H1 (cell line): ENCODE results near the gene SOD2.

ENCODE experiments used
- BCL11A ChIP-seq, 2 experiments: IDR thresholded peaks; one replicate each; pipeline ENCODE4 v1.6.1; 2011; ENCODE audit warnings: low read depth in 2 of 2, low read length in 2 of 2, mild to moderate bottlenecking in 2 of 2
- CEBPB ChIP-seq: IDR thresholded peaks from 2 replicates; pipeline ENCODE4 v1.6.1; 2012; ENCODE audit warnings: low read depth, low read length
- EZH2 ChIP-seq: fragments of 200-600 bp; sonication (generic); IDR thresholded peaks from 2 replicates; pipeline ENCODE4 v1.7.1; 2012; ENCODE audit warnings: low read depth, mild to moderate bottlenecking, moderate library complexity, low read length, inconsistent platforms; ENCODE audit not compliant: severe bottlenecking
- HDAC2 ChIP-seq, 2 experiments: fragments of 300-600 bp in 1 of 2; sonication (generic) in 1 of 2; IDR thresholded peaks; 2 replicates each; pipeline ENCODE4 v1.6.1; 2011 to 2012; ENCODE audit warnings: low read depth in 2 of 2, low read length in 2 of 2, mild to moderate bottlenecking in 2 of 2, moderate library complexity in 2 of 2, borderline replicate concordance in 1 of 2, inconsistent platforms in 1 of 2
- HDAC6 ChIP-seq: IDR thresholded peaks from one replicate; pipeline ENCODE4 v1.7.1; 2012; ENCODE audit warnings: low read depth, mild to moderate bottlenecking, inconsistent platforms, low read length, moderate library complexity
- NRF1 ChIP-seq: IDR thresholded peaks from 2 replicates; pipeline ENCODE4 v1.6.1; 2011; ENCODE audit warnings: mild to moderate bottlenecking, low read depth, low read length, improper control_type of control experiment
- POLR2A ChIP-seq, 2 experiments: IDR thresholded peaks; 1 replicate in 1 of 2; 2 replicates in 1 of 2; pipeline ENCODE4 v1.6.1; 2011; ENCODE audit warnings: low read depth in 2 of 2, low read length in 2 of 2, mild to moderate bottlenecking in 2 of 2; ENCODE audit errors: control extremely low read depth in 1 of 2
- POLR2AphosphoS5 ChIP-seq: IDR thresholded peaks from 2 replicates; pipeline ENCODE4 v1.6.1; 2011; ENCODE audit warnings: low read depth, low read length
- SP4 ChIP-seq: IDR thresholded peaks from 2 replicates; pipeline ENCODE4 v1.6.1; 2012; ENCODE audit warnings: low read length, inconsistent platforms
- SUZ12 ChIP-seq: fragments of 200-600 bp; sonication (generic); IDR thresholded peaks from 2 replicates; pipeline ENCODE4 v1.6.1; 2012; ENCODE audit warnings: mild to moderate bottlenecking, inconsistent platforms, low read length, moderate library complexity, mixed read lengths
- TBP ChIP-seq: IDR thresholded peaks from 2 replicates; pipeline ENCODE4 v1.6.1; 2011; ENCODE audit warnings: low read depth, low read length, improper control_type of control experiment
- TF ChIP-seq, protein P1 (sequence below), 3 experiments: IDR thresholded peaks; 1 replicate in 2 of 3; 2 replicates in 1 of 3; pipeline versions ENCODE4 v1.5.1 to v1.6.1; 2011; ENCODE audit warnings: low read length in 3 of 3, mild to moderate bottlenecking in 3 of 3, inconsistent platforms in 2 of 3, low read depth in 1 of 3, moderate library complexity in 1 of 3; ENCODE audit not compliant: insufficient read depth in 1 of 3; ENCODE audit errors: control extremely low read depth in 1 of 3
- TF ChIP-seq, protein P2 (sequence below): IDR thresholded peaks from 2 replicates; pipeline ENCODE4 v1.6.1; 2012; ENCODE audit warnings: inconsistent platforms

DNA sequence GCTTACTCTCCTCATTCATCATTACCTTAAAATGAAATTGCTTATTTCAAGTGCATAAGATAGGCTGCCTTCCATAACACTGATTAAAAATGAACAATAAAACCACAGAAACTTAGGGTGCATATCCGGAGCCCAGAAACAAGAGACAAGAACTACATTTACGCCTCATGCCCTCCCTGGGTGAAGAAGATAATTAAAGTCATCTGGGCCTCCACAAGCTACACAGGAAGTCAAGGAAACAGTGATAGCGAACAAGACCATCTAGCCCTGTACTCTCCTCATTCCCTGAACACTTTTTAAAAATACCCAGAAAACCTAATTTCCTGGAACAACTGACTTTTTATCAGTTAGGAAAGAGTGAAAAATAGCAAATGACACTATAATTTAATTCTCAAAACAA is 6.3 kb downstream of the SOD2 start:
- TF ChIP-seq, protein P1, sequence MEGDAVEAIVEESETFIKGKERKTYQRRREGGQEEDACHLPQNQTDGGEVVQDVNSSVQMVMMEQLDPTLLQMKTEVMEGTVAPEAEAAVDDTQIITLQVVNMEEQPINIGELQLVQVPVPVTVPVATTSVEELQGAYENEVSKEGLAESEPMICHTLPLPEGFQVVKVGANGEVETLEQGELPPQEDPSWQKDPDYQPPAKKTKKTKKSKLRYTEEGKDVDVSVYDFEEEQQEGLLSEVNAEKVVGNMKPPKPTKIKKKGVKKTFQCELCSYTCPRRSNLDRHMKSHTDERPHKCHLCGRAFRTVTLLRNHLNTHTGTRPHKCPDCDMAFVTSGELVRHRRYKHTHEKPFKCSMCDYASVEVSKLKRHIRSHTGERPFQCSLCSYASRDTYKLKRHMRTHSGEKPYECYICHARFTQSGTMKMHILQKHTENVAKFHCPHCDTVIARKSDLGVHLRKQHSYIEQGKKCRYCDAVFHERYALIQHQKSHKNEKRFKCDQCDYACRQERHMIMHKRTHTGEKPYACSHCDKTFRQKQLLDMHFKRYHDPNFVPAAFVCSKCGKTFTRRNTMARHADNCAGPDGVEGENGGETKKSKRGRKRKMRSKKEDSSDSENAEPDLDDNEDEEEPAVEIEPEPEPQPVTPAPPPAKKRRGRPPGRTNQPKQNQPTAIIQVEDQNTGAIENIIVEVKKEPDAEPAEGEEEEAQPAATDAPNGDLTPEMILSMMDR (IDR thresholded peaks at IDR 0.05; ENCODE audit: control extremely low read depth in 1 of 3, insufficient read depth in 1 of 3, low read depth in 1 of 3, low read length in 3 of 3), result no peak
- TF ChIP-seq NRF1, result no peak
- TF ChIP-seq SUZ12, result no peak
- no peak for TF ChIP-seq TBP
- TF ChIP-seq POLR2A (IDR thresholded peaks at IDR 0.05; ENCODE audit: control extremely low read depth in 1 of 2, low read depth in 2 of 2, low read length in 2 of 2), result no peak
- TF ChIP-seq, protein P2, sequence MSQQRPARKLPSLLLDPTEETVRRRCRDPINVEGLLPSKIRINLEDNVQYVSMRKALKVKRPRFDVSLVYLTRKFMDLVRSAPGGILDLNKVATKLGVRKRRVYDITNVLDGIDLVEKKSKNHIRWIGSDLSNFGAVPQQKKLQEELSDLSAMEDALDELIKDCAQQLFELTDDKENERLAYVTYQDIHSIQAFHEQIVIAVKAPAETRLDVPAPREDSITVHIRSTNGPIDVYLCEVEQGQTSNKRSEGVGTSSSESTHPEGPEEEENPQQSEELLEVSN, result no peak
- TF ChIP-seq SP4, result no peak
- TF ChIP-seq CEBPB, result no peak
- no peak for TF ChIP-seq HDAC2 (IDR thresholded peaks at IDR 0.05; ENCODE audit: borderline replicate concordance in 1 of 2, low read depth in 2 of 2, low read length in 2 of 2)
- TF ChIP-seq HDAC6, result no peak
- no peak for TF ChIP-seq POLR2AphosphoS5
- no peak for TF ChIP-seq EZH2
- no peak for TF ChIP-seq BCL11A (IDR thresholded peaks at IDR 0.05; ENCODE audit: low read depth in 2 of 2, low read length in 2 of 2)
